HG03520 (cell line): ENCODE results near the gene TAS2R1.

Source experiments
- ATAC-seq: cut with Tn5 transposase; IDR thresholded peaks from one replicate; pipeline ENCODE4 v1.9.1; 2021; ENCODE audit warnings: mild to moderate bottlenecking, moderate library complexity; ENCODE audit not compliant: unreplicated experiment

TAS2R1 gene

GRCh38 chr5:9589049-9589835 is 40.9 kb downstream of the TAS2R1 start:
- no peak for ATAC-seq

DNA sequence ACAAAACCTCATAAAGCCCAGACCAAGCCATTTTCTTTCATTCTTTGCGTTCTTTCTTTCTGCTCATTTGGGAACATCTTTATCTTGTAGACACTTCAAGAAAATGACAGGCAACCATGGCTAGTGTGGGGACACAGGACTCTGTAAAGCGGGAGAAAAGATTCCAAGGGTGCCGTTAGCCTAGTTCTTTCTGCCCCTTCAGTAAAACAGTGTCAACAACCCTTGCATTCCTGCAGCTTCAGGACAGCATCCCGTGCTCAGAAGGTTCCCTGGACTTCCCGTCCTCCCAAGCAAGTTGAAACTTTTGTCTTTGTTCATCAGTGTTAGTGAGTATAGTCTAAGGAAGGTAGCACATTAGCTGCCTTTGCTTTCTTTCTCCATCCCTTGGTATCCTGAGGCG is 41.9 kb downstream of the TAS2R1 start:
- ATAC-seq: no peak

DNA sequence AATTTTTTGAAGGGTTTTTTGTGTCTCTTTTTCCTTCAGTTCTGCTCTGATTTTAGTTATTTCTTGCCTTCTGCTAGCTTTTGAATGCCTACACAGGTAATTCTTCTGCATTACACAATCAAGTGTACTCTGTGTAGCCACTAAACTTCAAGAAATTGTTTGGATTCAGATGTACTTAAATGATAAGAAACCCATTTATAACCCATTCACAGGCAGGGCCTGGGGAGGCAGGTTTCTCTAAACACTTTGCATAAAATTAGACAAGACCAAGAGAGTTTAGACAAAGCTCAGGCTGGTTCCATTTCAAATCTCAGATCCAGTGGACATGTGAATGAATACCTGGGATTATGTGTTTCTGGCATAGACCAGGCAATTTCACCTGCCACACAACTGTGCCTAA is 43.0 kb downstream of the TAS2R1 start:
- no peak for ATAC-seq

DNA sequence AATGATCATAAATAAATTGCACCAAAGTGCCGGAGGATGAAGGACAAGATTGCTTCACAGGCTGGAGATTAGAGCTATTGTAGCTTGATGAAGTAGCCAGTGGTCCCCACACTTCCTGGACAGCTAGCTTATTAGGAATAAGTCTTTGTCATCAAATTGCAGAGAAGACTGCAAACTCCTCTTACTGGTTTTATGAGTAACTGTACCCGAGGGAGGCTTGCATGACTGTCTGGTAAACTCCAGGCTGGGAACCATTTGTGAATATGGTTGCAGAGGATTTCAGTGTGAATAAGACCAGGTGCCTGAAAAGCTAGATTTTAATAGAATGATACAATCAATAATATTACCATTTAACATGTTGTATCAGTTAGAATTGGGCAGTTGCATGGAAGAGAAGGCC is 47.7 kb downstream of the TAS2R1 start:
- no peak for ATAC-seq
